HEK293T (cell line): ENCODE data around the gene SGTB.

Source experiments
- ARNT ChIP-seq: fragments of 450-650 bp; IDR thresholded peaks from 2 replicates; pipeline ENCODE4 v1.6.1; 2017; ENCODE audit warnings: mild to moderate bottlenecking
- ELF4 ChIP-seq: fragments of 450-650 bp; IDR thresholded peaks from 2 replicates; pipeline ENCODE4 v1.6.1; 2017; ENCODE audit warnings: antibody characterized with exemption
- FOXA1 ChIP-seq: fragments of 450-650 bp; IDR thresholded peaks from 2 replicates; pipeline ENCODE4 v1.6.1; 2016; ENCODE audit warnings: mild to moderate bottlenecking
- FOXK2 ChIP-seq: fragments of 450-650 bp; IDR thresholded peaks from 2 replicates; pipeline ENCODE4 v1.6.1; 2016; ENCODE audit warnings: mild to moderate bottlenecking
- FOXM1 ChIP-seq: fragments of 450-650 bp; IDR thresholded peaks from 2 replicates; pipeline ENCODE4 v1.6.1; 2017; ENCODE audit warnings: mild to moderate bottlenecking, borderline replicate concordance
- HDGF ChIP-seq: fragments of 450-650 bp; IDR thresholded peaks from 2 replicates; pipeline ENCODE4 v1.6.1; 2017; ENCODE audit warnings: antibody characterized with exemption, borderline replicate concordance
- NFRKB ChIP-seq: fragments of 450-650 bp; IDR thresholded peaks from 2 replicates; pipeline ENCODE4 v1.6.1; 2016; ENCODE audit warnings: mild to moderate bottlenecking, moderate library complexity
- SUZ12 ChIP-seq: fragments of 450-650 bp; IDR thresholded peaks from 2 replicates; pipeline ENCODE4 v1.6.1; 2016; ENCODE audit warnings: mild to moderate bottlenecking
- TARDBP ChIP-seq: fragments of 450-650 bp; IDR thresholded peaks from 2 replicates; pipeline ENCODE4 v1.6.1; 2016
- ZNF384 ChIP-seq: fragments of 450-650 bp; IDR thresholded peaks from 2 replicates; pipeline ENCODE4 v1.6.1; 2016

DNA sequence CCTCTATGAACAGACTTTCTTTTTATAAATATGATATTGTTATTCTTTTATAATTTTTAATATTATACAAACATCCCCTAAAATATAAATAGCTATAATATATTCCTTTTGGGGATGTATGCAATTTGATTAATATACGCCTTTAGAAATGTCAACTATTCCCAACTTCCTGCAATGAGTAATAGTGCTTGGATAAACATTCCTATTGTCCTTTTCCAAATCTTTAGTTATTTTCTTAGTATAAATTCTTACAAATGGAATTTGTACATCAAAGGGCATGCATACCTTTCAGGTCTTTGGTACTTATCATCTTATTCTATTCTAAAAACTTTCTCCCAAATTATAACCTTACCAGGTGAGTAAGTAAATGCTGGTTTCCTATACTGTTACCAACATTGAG, 6.3 kb upstream of the SGTB start:
- TF ChIP-seq ZNF384 (no peak), ARNT (no peak), ELF4 (no peak), FOXK2 (no peak), FOXM1 (no peak), SUZ12 (no peak), TARDBP (no peak), FOXA1 (no peak), HDGF (no peak), NFRKB (no peak)
